OCI-LY3 (cell line): ENCODE results near the gene PRDM2.

Experiments used
- EZH2phosphoT487 ChIP-seq: fragments of 200-600 bp; shearing (Covaris generic); IDR thresholded peaks from 2 replicates; pipeline ENCODE4 v1.6.1; 2018; ENCODE audit warnings: antibody characterized with exemption, mixed run types, low read depth
- TF ChIP-seq, protein P1 (sequence below): fragments of 200-600, 300-600 bp; sonication (generic); IDR thresholded peaks from 2 replicates; pipeline ENCODE4 v1.5.1; 2014; ENCODE audit warnings: antibody characterized with exemption, low read length, low read depth

DNA sequence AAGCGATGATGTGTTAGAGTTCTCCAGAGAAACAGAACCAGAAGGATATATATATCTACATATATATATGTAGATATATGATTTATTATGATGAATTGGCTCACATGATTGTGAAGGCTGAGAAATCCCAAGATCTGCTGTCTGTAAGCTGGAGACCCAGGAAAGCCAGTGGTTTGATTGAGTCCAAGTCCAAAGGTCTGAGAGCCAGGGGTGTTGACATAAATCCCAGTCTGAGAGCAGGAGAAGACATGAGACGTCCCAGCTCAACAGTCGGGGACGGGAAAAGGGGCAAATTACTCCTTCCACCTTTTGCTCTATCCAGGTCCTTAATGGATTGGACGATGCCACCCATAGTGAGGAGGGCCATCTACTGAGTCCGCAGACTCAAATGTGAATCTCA is 126.6 kb downstream of the PRDM2 start:
- TF ChIP-seq, protein P1, sequence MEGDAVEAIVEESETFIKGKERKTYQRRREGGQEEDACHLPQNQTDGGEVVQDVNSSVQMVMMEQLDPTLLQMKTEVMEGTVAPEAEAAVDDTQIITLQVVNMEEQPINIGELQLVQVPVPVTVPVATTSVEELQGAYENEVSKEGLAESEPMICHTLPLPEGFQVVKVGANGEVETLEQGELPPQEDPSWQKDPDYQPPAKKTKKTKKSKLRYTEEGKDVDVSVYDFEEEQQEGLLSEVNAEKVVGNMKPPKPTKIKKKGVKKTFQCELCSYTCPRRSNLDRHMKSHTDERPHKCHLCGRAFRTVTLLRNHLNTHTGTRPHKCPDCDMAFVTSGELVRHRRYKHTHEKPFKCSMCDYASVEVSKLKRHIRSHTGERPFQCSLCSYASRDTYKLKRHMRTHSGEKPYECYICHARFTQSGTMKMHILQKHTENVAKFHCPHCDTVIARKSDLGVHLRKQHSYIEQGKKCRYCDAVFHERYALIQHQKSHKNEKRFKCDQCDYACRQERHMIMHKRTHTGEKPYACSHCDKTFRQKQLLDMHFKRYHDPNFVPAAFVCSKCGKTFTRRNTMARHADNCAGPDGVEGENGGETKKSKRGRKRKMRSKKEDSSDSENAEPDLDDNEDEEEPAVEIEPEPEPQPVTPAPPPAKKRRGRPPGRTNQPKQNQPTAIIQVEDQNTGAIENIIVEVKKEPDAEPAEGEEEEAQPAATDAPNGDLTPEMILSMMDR: no peak
- no peak for TF ChIP-seq EZH2phosphoT487
